Activated CD4-positive, CD25-positive, alpha-beta regulatory T cell treated with anti-CD3 and anti-CD28 coated beads, Interleukin-2, amount 50 U/mL, for 16 hours (primary cell): ENCODE data around the gene RSBN1.
A peak's percentile ranks its signal among the peaks of the same experiment; 100 is the strongest.
"Not testable (repeated sequence)": the region's sequence is repeated elsewhere in the genome, so short reads cannot be mapped to it uniquely, and the experiment has no call there.

Source experiments
- DNase-seq: peaks from one replicate; pipeline ENCODE4 v3.0.0-alpha.2; 2020; ENCODE audit warnings: low read depth, low spot score

Gene RSBN1

GRCh38 chr1:113811888-113812660 lies at the start of gene RSBN1:
RSBN1 (minus strand) TSS chr1:113812476; CDS start chr1:113812412, 64 bp downstream.
- peak; percentile 96 for DNase-seq

GRCh38 chr1:113861641-113862040 lies 49.4 kb upstream of the RSBN1 start:
- DNase-seq, result no peak

GRCh38 chr1:113860891-113861290 lies 48.6 kb upstream of the RSBN1 start:
- DNase-seq, result no peak

GRCh38 chr1:113859478-113860175 lies 47.4 kb upstream of the RSBN1 start:
- DNase-seq, result no peak

- no peak for DNase-seq
Measured at GRCh38 chr1:113858982-113859381, 46.7 kb upstream of the RSBN1 start.

GRCh38 chr1:113858418-113858817 lies 46.1 kb upstream of the RSBN1 start:
- DNase-seq, result no peak

GRCh38 chr1:113857776-113858175 lies 45.5 kb upstream of the RSBN1 start:
- DNase-seq, result no peak

GRCh38 chr1:113856401-113856790 lies 44.1 kb upstream of the RSBN1 start:
- DNase-seq, result no peak

GRCh38 chr1:113855630-113856400 lies 43.5 kb upstream of the RSBN1 start:
- no peak for DNase-seq

- DNase-seq, result no peak
Measured at GRCh38 chr1:113854234-113854633, 42.0 kb upstream of the RSBN1 start.

- not testable (repeated sequence) for DNase-seq
Measured at GRCh38 chr1:113852694-113853093, 40.4 kb upstream of the RSBN1 start.

GRCh38 chr1:113850127-113850796 lies 38.0 kb upstream of the RSBN1 start:
- DNase-seq, result no peak

GRCh38 chr1:113849072-113849471 lies 36.8 kb upstream of the RSBN1 start:
- DNase-seq, result no peak

- no peak for DNase-seq
Measured at GRCh38 chr1:113846391-113847035, 34.2 kb upstream of the RSBN1 start.

- DNase-seq, result no peak
Measured at GRCh38 chr1:113836534-113836933, 24.3 kb upstream of the RSBN1 start.

- DNase-seq, result no peak
Measured at GRCh38 chr1:113835686-113836290, 23.5 kb upstream of the RSBN1 start.

- no peak for DNase-seq
Measured at GRCh38 chr1:113834716-113835115, 22.4 kb upstream of the RSBN1 start.

GRCh38 chr1:113830039-113830438 lies 17.8 kb upstream of the RSBN1 start:
- no peak for DNase-seq

- no peak for DNase-seq
Measured at GRCh38 chr1:113821916-113822315, 9.6 kb upstream of the RSBN1 start.

- DNase-seq, result no peak
Measured at GRCh38 chr1:113818578-113818977, 6.3 kb upstream of the RSBN1 start.

GRCh38 chr1:113813218-113813617 lies 942 bp upstream of the RSBN1 start:
- DNase-seq, result no peak
